ENCODE results near the gene ZFYVE28.

DNA sequence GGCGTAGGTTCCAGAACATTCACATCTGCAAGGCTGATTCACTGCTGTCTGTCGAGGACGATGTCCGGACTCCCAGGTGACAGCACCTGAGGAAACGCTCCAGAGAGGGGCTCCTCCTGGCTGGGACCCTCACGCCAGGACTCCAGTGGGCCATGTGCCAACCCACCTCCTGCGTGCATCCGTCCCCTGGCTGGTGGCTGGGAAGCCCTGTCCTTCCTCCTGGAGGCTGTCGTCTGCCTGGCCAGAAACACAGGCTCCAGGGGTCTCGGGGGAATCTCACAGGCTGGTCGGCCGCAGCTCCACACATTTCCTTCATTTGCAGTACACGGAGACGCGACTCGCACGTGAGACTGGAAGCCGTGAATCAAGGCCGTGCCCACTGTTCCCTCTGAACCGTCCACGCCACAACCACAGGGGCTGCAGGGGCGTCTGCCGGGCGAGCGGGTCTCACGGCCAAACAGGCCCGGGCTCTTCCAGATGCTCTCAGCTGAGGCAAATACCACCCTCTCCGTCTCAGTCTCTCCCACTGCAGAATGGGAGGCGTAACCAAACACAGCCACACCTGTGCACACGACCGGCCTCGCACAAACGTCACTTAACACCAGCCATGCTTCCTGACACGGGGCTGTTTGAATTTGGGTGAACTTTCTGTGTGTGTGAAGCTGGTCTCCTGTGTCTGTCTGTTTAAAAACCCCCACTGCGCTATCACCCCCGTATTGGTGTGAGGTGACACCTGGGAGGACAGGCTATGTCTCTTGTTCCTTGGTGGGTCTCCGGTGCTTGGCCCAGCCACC is 117.8 kb downstream of the ZFYVE28 start:
- TF ChIP-seq, protein P1, sequence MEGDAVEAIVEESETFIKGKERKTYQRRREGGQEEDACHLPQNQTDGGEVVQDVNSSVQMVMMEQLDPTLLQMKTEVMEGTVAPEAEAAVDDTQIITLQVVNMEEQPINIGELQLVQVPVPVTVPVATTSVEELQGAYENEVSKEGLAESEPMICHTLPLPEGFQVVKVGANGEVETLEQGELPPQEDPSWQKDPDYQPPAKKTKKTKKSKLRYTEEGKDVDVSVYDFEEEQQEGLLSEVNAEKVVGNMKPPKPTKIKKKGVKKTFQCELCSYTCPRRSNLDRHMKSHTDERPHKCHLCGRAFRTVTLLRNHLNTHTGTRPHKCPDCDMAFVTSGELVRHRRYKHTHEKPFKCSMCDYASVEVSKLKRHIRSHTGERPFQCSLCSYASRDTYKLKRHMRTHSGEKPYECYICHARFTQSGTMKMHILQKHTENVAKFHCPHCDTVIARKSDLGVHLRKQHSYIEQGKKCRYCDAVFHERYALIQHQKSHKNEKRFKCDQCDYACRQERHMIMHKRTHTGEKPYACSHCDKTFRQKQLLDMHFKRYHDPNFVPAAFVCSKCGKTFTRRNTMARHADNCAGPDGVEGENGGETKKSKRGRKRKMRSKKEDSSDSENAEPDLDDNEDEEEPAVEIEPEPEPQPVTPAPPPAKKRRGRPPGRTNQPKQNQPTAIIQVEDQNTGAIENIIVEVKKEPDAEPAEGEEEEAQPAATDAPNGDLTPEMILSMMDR (IDR thresholded peaks at IDR 0.05): no peak
- TF ChIP-seq POLR2A (IDR thresholded peaks at IDR 0.05): no peak
